Peyer's patch (tissue), 4 donors: Measurements from ENCODE around the gene PPP1R3F.

Experiments
- CTCF ChIP-seq, 6 experiments: fragments of 450-650 bp in 4 of 6; fragments of 200-600 bp in 2 of 6; sonication (generic) in 1 of 6; IDR thresholded peaks; one replicate each; pipeline ENCODE4 v1.5.1; 2017 to 2019; ENCODE audit warnings: antibody characterized with exemption in 6 of 6, mild to moderate bottlenecking in 3 of 6, moderate library complexity in 1 of 6
- POLR2A ChIP-seq, 2 donors: fragments of 450-650 bp; IDR thresholded peaks; one replicate each; pipeline ENCODE4 v1.5.1; 2017; ENCODE audit warnings: antibody characterized with exemption in 2 of 2, mild to moderate bottlenecking in 2 of 2, moderate library complexity in 2 of 2

DNA sequence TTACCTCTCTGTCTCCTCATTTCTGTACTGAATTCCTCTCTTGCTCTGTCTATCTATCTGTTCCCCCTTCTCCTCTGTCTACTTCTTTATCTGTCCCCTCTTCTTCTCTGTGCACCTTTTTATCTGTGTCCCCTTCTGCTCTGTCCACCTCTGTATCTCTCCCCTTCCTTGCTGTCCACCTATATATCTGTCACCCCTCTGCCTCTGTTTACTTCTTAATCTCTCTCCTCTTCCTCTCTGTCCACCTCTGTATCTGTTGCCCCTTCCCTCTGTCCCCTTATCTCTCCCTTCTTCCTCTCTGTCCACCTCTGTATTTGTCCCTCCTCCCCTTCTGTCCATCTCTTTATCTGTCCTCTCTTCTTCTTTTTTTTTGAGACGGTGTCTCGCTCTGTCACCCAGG lies 25.4 kb upstream of the PPP1R3F start:
- TF ChIP-seq CTCF (IDR thresholded peaks at IDR 0.05) (no peak), POLR2A (IDR thresholded peaks at IDR 0.05) (no peak)
